Measurements from ENCODE around the gene RAB40C.

Gene RAB40C

GRCh38 chr16:670485-671352, 80.9 kb downstream of the RAB40C start:
- H3K4me3 ChIP-seq (replicated peaks; ENCODE audit: insufficient read depth, low read length), result no peak overlapping the region
- H3K27me3 ChIP-seq (ENCODE audit: insufficient read depth, poor library complexity, severe bottlenecking), result no peaks in the 10 kb centered on the region
- TF ChIP-seq GABPA (IDR thresholded peaks at IDR 0.05; ENCODE audit: low read depth) (no peak), POLR2AphosphoS5 (IDR thresholded peaks at IDR 0.05; ENCODE audit: low read depth) (no peak), SPI1 (IDR thresholded peaks at IDR 0.05; ENCODE audit: borderline replicate concordance, low read depth) (no peak), CTCF (IDR thresholded peaks at IDR 0.05; ENCODE audit: insufficient read depth, low read length) (no peak), REST (IDR thresholded peaks at IDR 0.05; ENCODE audit: insufficient replicate concordance, low read depth) (no peak)
- no peak overlapping the region for H3K27ac ChIP-seq (replicated peaks)
- DNase-seq (ENCODE audit: low read depth in 1 of 2, low spot score in 1 of 2), result no peak

DNA sequence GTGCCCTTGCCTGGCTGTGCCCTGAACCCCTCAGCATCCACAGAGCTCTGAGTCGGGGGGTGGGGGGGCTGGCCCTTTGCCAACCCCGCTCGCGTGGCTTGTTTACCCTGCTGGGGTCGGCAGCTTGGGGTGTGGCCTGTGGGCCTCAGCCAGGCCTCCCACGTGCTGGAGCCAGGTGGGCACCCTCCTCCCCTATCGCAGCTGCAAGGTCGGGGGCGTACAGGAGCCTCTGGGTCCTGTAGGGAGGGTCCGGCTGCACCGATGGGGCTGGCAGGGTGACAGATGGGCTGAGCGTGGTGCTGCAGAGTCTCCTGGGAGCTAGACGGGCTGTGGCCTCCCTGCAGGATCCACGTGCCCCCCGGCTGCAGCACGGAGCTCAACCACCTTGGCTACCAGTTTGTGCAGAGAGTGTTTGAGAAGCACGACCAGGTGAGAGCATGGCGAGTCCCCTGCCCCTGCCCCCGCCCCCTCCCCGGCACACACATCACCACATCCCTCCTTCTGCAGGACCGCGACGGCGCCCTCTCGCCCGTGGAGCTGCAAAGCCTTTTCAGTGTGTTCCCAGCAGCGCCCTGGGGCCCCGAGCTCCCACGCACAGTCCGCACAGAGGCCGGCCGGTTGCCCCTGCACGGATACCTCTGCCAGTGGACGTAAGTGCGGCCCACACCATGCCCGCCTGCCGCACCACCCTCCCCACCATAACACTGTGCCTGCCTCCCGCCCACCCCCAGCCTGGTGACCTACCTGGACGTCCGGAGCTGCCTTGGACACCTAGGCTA, 81.7 kb downstream of the RAB40C start:
- H3K27ac ChIP-seq (replicated peaks), result no peak overlapping the region
- no peak overlapping the region for H3K4me3 ChIP-seq (replicated peaks; ENCODE audit: insufficient read depth, low read length)
- no peak for TF ChIP-seq SPI1 (IDR thresholded peaks at IDR 0.05; ENCODE audit: borderline replicate concordance, low read depth)
- TF ChIP-seq GABPA (IDR thresholded peaks at IDR 0.05; ENCODE audit: low read depth), result no peak
- no peak for TF ChIP-seq CTCF (IDR thresholded peaks at IDR 0.05; ENCODE audit: insufficient read depth, low read length)
- no peak for TF ChIP-seq POLR2AphosphoS5 (IDR thresholded peaks at IDR 0.05; ENCODE audit: low read depth)
- no peak for TF ChIP-seq REST (IDR thresholded peaks at IDR 0.05; ENCODE audit: insufficient replicate concordance, low read depth)
- no peaks in the 10 kb centered on the region for H3K27me3 ChIP-seq (ENCODE audit: insufficient read depth, poor library complexity, severe bottlenecking)
- no peak for DNase-seq (ENCODE audit: low read depth in 1 of 2, low spot score in 1 of 2)

- Histone ChIP-seq H3K4me3 (replicated peaks; ENCODE audit: insufficient read depth, low read length) (no peak overlapping the region), H3K27ac (replicated peaks) (no peak overlapping the region), H3K27me3 (ENCODE audit: insufficient read depth, poor library complexity, severe bottlenecking) (no peaks in the 10 kb centered on the region)
- DNase-seq (ENCODE audit: low read depth in 1 of 2, low spot score in 1 of 2), result no peak
- TF ChIP-seq POLR2AphosphoS5 (IDR thresholded peaks at IDR 0.05; ENCODE audit: low read depth) (no peak), GABPA (IDR thresholded peaks at IDR 0.05; ENCODE audit: low read depth) (no peak), REST (IDR thresholded peaks at IDR 0.05; ENCODE audit: insufficient replicate concordance, low read depth) (no peak), SPI1 (IDR thresholded peaks at IDR 0.05; ENCODE audit: borderline replicate concordance, low read depth) (no peak), CTCF (IDR thresholded peaks at IDR 0.05; ENCODE audit: insufficient read depth, low read length) (no peak)
Measured at GRCh38 chr16:672371-672770, 82.5 kb downstream of the RAB40C start.

Data from HL-60 (cell line).